Stimulated activated CD8-positive, alpha-beta memory T cell treated with anti-CD3 and anti-CD28 coated beads, Interleukin-12 subunit alpha, Interleukin-12 subunit beta, amount 100 ng/mL, for 1 hour (primary cell): ENCODE measurements around the gene SLC66A2.

Experiments
- DNase-seq: peaks from one replicate; pipeline ENCODE4 v3.0.0-alpha.2; 2020; ENCODE audit warnings: low read depth

The SLC66A2 gene

DNA sequence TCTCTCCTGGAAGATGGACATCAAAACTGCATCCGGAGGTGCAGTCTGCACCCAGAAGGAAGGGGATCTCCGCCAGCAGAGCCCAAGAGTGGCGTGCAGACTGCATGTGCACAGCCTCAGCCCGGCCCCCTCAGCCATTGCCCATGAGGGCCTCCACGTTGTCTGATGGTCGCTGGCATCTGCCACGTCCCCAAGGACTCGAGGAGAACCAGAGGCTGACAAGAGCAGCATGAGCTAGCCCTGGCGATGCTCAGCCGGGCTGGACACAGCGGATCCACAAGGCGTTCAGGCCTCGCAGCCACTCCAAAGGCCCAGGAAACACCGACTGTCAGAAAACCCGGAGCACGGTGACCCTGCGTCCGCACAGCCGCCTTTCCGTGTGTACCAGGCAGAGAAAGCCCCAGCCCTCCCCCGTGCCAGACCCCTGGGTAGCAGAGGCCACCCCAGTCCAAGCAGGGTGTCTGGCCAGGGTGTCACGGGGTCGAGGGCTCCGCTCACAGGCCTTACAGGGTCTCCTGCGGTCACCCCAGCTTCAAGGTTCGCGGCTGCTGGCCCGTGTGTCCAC, 48.3 kb downstream of the SLC66A2 start:
- no peak for DNase-seq

DNA sequence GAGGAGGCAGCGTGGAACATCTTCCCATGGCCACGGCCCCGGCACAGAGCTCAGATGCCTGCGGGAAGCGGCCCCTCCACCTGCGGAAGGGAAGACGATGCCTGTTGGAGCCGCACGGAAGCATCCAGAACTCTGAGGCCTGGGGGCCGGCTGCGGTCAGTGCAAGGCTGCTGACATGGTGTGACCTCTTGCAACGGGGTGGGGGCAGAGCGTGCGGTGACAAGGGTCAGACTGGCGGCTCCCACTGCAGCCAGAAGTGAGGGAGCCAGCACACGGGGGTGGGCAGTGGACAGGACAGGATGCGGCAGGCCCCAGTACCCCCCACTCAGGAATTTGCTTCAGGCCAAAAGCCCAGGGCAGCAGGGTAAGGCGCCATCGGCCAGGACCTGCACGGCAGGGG, 48.8 kb downstream of the SLC66A2 start:
- DNase-seq, result no peak

- no peak for DNase-seq
These were observed 49.4 kb downstream of the SLC66A2 start for GRCh38 chr18:79902075-79902474.

GRCh38 chr18:79901665-79902064, 49.8 kb downstream of the SLC66A2 start:
- no peak for DNase-seq

- DNase-seq, result no peak
These were observed 50.6 kb downstream of the SLC66A2 start for GRCh38 chr18:79900610-79901570.

DNA sequence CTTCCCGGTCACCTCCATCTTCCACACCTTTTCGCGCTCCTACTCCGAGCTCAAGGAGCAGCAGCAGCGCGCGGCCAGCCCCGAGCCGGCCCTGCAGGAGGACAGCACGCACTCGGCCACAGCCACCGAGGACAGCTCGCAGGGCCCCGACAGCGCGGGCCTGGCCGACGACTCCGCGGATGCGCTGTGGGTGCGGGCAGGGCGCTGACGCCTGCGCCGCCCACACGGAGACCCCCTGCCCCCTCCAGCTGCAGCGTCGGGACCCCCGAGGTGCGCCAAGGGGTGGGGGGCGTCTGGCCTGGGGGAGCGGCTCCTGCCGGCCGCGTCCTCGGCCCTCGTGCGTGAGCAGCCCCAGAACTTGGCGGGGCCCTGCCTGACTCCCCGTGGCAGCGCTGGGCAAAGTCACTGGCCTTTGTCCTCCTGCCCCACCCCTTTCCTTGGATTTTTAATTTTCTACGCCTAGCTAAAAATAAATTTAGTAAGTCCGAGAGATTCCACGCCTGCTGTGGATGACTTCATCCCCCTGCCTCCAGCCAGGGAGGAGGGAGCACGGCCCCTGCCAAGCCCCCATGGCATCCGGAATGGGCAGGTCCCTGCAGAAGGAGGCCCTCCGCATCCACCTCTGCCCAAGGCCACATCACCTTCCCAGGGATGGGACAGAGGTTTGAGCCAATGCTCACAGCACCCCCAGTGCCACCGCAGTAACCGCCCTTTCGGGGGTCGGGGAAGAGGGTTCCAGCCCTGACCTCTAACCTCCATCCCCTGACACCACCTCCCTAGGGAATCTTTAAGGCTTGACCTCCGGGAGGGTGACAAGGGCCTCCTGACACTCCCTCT, 51.6 kb downstream of the SLC66A2 start:
- no peak for DNase-seq

DNA sequence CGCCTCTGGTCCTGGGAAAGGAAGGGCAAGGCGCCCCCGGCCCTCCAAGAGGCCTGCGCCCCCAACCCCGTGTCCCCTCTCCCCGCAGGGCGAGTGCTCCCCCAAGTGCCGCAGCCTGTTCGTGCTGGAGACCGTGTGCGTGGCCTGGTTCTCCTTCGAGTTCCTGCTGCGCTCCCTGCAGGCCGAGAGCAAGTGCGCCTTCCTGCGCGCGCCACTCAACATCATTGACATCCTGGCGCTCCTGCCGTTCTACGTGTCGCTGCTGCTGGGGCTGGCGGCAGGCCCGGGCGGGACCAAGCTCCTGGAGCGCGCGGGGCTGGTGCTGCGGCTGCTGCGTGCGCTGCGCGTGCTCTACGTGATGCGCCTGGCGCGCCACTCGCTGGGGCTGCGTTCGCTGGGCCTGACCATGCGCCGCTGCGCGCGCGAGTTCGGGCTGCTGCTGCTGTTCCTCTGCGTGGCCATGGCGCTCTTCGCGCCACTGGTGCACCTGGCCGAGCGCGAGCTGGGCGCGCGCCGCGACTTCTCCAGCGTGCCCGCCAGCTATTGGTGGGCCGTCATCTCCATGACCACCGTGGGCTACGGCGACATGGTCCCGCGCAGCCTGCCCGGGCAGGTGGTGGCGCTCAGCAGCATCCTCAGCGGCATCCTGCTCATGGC, 52.4 kb downstream of the SLC66A2 start:
- DNase-seq, result no peak

DNA sequence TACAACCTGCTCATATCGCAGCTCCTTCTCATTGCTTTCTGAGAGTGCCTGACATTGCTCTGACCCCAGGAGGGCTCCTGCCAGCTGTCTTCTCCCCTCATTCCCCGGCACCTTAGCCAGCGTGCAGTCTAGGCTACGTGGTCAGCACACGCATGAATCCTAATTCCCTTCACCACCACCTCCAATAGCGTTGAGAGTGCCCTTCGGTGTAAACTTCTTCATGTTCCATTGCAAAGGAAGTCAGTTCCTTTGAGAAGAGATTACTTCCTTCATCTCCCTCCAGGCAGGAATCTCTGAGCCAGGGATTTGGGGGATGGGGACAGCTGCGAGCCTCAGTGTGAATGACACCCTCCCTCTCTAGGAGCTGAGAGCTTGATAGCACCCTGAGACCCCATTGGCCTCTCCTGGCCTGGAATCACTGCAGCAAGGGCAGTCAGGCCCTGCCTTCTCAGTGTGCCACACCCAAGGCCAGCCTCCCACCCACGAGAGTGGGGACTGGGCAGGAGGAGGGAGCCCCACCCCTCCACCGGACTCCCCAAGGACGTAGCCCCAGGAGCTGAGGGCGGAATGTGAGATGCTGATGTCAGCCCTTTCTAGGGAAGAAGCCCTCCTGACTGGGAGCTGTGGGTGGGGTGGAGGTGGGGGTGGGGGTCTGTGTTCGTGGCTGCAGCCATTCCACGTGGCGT, 53.4 kb downstream of the SLC66A2 start:
- no peak for DNase-seq

DNA sequence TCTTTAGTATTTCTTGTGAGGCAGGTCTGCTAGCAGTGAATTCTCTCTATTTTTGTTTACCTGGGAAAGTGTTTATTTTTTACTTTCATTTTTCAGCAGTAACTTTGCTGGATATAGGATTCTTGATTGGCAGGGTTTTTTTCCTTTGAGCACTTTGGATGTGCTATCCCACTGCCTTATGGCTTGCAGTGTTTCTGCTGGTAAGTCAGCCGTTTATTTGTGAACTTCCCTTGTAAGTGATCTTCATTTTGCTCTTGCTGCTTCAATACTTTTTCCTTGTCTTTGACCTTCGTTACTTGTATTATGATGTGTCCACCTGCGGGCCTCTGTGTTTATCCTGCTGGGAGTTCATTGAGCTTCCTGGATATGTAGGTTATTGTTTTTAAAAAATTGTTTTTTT, 54.7 kb downstream of the SLC66A2 start:
- DNase-seq, result no peak

GRCh38 chr18:79890674-79891073, 60.8 kb downstream of the SLC66A2 start:
- DNase-seq, result no peak

- DNase-seq, result no peak
These were observed 61.9 kb downstream of the SLC66A2 start for GRCh38 chr18:79889569-79889968.

GRCh38 chr18:79888016-79888415, 63.4 kb downstream of the SLC66A2 start:
- DNase-seq, result no peak

- no peak for DNase-seq
These were observed 64.1 kb downstream of the SLC66A2 start for GRCh38 chr18:79887181-79888000.

DNA sequence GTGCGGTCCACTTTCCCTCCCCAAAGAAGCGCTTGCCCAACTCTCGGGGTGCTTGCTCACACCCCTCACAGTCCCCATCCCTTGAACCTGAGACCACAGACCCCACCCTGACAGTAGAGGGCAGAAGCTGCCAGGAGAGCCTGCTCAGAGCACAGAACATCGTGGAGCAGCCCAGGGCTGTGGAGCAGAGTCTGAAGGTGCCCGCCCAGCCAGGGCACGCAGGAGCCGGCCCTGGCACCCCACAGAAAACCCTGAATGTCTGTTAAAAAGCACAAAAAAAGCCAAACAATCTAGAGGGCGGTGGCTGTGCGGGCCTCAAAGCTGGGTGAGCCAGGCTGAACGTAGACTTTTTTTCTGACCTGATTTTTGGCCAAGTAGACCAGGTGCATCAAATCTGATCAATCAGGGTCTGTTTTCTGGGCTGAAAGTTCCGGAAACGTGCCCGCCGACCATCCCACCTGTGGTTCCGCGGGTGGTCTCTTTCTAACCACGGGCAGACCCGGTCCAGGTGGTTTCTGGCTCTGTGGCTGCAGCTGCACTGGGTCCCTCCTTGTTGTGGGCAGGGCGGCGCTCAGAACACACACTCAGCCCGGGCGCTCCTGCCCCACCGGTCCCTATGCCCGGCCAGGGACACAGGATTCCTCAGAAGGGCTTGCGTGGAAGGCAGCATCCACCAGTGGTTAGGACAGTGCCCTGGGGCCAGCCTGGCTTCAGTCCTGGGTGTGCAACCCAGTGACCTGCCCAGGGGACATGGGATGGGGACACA, 66.3 kb downstream of the SLC66A2 start:
- DNase-seq, result no peak

DNA sequence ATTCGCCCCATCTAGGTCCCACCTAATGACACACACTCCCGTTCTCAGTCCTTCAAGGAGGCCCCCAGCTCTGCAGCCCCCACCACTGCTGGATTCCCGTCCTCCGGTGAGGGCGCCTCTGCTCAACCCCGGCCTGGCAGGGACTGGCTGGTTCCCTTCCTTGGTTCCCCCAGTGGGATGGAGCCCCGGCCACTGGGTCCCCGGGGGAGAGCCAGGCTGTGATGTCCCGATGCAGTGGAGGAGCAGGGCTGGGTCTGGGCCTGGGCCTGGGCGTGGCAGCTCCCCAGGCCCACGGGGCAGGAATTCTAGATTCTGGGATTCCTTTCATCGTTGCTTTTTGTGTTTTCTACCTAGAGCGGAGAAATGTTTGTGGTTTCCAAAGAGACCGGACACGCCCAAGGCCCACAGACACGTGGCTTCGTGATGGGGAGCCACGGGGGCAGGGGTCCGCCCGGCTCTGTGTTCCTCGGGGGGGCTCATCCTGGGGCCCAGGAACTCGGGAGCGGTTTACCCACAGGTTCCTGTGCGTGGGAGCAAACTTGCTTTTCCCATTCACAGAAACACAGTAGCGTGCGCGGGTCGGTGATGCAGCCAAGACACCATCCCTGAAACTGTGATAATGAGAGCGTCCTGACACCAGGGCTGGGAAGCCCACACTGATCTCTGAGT, 67.0 kb downstream of the SLC66A2 start:
- DNase-seq, result no peak

DNA sequence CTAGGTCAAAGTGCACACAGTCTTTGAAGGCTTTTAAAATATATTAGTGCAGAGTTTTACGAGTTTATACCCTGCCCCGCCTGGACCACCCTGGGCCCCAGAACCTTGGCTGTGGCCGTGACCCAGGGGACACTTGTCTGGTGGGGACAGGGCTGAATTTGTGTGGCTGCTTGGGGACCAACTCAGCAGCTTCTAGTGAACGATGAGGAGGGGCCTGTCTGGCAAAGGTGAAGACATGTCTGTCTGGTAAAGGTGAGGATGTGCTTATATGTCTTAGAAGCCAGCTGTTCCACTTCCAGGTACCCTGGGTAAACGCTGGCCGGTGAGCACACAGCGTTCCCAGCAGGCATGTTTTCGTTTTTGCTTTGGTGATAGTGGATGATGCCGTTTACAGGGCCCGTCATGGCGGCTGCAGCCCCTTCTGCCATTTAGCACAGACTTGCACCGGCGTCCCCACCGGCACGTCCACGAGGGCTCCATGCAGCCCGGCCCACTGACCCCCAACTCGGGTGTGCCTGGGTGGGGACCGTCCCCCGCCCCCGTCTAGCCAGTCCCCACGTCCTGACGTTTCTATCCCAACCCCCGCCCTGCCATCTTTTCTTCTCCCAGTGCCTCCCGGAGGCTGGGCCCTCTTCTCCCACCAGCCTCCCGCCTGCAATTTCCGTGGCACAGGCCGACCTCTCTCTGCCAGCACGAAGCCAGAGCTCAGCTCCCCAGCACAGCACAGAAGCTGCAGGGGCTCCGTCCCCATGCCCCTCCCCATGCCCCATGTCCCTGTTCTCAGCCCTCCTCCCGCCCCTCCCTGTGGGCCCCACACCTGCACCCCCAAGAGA, 67.8 kb downstream of the SLC66A2 start:
- DNase-seq, result no peak

GRCh38 chr18:79882522-79883241, 68.8 kb downstream of the SLC66A2 start:
- no peak for DNase-seq

- no peak for DNase-seq
These were observed 69.8 kb downstream of the SLC66A2 start for GRCh38 chr18:79881695-79882094.
